OCI-M2 (cell line): ENCODE measurements around the gene PELO.
A peak's percentile ranks its signal among the peaks of the same experiment; 100 is the strongest.

Experiments
- DNase-seq: peaks from one replicate; lab custom pipeline; 2025; ENCODE audit not compliant: unreplicated experiment; lab: John Stamatoyannopoulos, UW

Gene PELO

DNA sequence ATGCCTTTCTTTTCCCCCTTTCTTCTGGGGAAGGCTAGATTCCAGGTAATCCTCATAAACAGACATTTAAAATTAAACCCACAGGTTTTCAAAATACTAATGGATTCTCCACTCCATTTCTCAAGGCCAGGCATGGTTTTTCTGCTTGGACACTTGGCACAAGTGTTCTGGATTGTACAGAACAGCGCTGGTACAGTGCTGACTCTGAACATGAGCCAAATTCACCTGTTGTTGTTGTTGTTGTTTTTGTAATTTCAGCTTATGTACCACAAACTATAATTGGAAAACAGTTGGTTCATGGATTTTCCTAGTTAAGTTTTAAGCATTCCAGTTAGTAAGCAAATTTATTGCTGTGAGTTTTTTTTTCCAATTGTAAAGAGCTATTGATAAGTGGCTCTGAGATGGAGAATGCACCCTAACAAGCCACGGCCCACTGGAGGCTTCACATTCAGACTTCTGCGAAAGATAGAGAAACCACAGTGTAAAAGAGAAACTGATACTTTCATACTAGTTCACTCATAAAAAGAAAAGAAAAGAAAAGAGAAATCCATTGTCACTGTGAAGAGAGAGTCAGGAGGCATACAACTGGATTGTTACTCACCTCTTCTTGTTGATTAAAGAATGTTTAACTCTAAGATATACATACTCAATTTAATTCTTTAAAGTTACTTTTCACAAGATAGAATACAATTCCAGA, 16.2 kb upstream of the PELO start:
- DNase-seq: no peak

DNA sequence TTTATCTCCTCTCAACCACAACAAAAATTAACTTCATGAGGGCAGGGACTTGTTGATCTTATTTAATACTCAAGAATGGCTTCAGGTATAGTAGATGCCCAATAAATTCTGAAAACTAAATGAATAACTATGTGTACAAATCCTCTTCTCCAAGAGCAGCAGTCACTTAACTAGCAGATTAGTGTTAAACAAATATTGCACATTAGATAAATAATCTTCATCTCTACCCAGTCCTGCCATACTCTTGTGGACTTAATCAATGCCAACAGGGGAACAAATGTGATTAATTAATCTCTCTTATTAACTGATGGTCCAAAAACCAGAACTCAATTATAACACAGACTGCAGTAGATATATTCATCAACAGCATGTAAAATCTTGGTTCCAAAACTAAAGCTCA, 15.0 kb upstream of the PELO start:
- DNase-seq: no peak

DNA sequence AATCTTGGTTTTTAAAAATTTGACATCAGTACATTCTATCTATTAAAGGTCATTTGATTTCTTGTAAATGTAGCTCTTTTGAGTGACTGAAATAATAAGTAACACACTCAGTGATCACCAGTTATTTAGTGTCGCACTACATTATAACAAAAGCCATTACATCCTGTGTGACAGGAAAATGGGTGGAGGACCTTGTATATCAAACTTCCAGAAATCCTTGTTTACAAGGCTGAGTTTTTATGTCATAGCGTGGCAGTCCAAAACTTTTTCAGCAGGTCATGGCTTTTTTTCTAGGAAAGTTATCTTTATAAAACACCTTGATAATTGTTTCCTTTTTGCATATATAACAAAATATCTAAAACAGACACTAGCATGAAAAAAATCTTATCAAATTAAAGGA, 14.4 kb upstream of the PELO start:
- DNase-seq: no peak

DNA sequence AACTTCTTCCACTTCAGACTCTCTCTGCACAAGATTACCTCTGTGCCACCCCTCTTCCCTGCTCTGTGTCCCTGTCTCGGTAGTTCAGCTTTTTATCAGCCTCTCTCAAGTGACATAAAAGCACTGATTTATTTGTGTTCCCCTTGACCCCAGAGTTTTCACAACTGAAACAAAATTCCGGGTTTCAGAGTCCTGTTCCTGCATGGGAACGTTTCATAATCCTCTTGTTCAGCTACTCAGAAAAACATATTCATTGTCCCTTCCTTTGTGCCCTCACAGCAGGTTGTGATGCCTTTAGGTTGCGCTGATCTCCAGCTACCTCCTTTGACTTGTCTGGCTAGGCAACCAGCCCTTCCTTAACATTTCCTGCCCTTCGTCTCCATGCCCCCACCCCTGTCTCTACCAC, 13.7 kb upstream of the PELO start:
- no peak for DNase-seq

DNA sequence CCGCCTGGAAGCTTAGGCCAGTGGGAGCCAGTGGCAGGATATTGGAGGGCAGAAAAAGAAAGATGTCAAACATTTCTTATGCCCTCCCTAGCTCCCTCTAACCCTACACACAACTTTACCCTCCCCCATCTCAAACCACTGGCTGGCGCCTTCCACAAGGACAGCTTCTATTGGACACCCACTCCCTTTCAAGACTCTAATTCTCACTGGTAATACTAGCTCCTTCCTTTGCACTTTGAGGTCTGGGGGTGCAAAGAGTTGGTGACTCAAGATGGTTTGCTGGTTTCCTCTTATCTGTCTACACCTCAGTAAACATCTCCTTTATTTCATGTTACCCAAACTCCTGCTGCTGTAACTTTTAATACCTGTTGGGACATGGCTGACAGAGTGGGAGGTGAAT, 11.6 kb upstream of the PELO start:
- DNase-seq: no peak

DNA sequence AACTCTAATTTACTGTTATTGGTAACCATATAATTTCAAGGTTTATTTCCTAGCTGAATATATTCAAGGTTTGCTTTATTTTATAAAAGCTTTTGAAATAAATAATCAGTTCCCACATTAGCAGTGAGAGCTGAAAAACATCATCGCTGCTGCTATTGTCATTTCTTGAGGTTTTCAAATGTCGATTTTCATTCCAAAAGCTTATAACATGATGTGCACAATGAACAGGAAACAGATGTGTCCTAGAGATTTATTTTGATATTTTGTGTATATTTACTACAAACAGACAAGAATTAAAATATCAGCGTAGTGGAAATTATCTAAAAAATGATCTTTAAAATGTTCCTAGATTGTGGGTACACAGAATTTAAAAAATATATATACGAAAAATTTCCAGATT, 10.5 kb upstream of the PELO start:
- no peak for DNase-seq

DNA sequence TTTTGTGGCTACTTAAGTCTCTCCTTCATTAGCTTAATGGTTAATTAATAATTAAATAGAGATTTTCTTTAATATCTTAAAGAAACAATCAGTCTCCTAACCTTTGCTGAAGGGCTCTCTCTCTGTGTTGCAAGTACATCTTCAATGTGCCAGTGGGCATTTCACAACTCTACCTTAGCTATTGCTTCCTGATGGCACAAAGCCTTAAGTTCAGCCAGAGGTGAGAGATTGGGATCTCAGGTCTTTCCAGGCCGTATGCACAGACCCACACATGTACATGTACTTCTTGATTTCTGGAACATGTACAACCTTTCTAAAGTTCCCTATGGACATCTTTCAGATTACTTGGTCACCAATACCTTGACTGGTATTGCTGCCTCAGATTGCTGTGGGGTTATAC, 8.9 kb upstream of the PELO start:
- DNase-seq: no peak

DNA sequence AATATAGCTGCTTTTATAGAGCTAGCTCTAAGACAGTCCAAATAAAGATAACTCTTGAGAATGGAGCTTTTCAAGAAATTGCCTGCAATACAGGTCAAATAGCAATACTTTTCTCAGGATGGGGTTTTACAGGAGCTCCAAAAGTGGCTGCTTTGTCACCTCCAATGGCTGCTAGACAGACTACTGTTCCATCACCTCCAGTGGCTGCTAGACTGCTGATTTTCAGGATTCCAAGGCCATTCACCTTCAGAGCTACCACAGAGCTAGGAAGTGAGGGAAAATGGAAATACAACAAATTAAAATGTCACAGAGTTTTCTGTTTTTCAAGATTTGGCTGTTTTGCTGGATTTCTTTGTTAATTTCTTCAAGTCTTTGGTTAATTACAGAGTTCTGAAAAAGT, 8.5 kb upstream of the PELO start:
- DNase-seq: no peak

DNA sequence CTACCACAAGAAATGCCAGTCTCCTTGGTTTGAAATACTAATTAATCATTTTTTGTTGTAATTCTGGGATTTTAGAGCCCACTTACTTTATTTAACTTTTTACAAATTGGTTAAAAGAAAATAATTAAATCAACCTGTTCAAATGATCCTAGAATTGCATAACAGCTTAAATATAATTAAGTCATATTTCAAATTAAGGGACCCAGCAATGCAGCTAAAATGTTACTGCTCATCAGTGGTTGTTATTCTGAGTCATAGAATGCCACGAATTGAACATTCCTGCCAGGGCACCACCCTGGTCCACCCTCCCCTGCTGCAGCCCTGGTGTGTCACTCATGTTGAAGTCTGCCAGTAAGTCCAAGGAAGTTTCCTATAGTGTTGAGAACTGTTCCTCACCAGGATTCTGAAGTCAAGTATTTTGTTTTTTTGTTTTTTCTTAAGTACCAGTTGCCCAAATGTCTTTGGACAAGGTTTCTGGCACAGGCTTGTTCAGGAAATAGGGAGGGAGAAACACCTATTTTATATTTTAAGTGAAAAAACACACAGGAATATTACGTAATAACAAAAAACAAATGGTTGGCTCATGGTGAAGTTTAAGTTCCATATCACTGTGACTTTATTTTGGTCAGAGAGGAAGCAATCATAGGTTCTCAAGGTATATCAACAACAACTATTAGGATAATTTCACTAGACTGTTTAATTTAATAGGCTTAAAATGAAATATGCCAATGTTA, 4.3 kb upstream of the PELO start:
- DNase-seq: no peak

DNA sequence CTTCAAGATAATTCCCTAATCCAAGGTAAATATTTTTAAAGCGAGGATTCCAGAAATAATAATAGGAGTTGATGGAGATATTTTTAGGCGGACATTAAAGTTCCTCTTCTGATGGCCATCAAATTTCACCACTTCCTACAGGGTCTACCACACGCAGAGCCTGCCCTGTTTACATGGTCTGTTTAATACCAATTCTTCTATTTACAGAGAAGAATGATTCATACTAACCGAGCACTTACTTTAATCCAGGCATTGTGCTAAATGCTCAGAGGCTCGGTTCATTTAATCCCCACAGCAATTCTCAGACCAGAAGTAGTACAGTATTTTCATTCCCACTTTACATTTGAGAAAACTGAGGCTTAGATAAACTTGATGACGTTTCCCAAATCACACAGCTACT, 3.0 kb upstream of the PELO start:
- no peak for DNase-seq

DNA sequence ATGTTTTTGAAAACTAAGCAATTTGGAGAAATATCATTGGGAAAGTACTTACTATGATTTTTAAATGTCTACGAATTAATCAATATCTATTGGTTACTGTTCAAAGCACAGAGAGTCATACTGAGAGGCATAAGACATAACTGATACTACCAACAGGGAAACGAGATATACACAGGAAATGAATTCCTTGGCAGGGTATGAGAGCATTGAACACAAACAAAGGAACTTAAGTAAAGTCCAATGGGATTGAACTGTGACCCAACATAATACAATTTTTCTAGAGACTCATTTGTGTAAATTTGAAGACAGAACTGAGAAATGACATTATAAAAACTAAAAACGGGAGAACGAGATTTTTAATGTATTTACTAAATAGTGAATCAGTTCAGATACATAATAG, 1.3 kb upstream of the PELO start:
- DNase-seq: no peak

DNA sequence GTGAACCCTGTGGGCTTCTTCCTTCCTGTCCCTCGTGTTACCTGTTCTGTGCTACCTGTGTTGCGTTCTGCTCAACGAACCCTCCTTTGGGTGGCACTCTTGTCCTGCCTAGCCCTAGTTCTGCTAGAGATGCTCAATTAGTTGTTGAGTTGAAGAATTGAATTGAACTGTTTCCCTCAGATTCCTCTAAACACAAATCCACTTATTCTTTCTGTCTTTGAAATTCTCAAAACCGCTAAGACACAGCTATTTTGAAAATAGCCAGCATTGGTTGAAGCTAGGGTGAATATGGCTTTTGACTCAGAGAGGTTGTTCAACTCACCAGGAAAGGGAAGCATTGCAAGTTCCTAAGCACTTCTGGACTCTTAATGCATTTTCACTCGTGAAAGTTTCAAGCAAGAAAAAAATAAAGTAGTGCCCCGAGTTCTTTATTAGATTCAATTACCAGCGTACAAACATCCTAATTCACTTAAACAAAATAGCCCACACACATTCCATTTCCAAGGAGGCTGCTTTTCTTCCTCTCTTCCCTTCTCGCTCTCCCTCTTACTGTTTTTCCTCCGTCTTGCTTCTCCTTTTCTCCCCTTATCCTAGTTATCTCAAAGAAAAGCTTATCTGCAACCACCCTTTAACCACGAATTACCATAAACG, 642 bp upstream of the PELO start:
- no peak for DNase-seq

DNA sequence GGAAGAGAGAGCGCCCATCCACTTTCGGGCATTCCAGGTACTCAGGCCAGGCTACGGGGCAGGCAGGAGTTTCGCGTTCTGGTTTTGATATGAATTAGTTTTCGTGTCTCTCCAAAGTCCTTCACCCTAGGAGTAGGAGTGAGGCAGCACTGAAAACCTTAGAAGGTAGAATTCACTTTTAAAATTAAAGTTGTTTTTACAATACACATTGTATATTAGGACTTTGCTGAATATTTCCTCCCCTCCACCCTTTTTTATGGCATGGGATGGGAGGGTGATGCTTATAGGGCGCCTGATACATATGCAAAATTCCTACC, 747 bp downstream of the PELO start:
- no peak for DNase-seq

DNA sequence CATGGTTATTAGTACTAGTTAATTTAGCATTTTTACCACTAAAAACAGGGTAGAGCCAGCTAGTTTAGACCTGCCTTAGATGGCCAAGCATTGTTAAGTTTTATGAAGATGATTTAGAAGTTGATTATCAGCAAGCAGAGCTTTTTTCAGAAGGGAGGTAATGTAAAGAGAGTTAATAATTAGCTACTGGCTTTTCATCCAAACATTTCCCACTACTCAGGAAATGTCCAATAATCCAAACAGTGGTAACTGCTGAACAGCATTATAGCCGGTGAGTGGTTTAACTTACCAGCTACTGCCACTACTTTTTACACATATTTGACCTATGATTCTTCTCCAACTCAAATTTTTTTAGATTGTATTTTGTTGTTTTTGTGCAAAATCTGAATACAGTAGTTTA, 1.7 kb downstream of the PELO start:
- no peak for DNase-seq

DNA sequence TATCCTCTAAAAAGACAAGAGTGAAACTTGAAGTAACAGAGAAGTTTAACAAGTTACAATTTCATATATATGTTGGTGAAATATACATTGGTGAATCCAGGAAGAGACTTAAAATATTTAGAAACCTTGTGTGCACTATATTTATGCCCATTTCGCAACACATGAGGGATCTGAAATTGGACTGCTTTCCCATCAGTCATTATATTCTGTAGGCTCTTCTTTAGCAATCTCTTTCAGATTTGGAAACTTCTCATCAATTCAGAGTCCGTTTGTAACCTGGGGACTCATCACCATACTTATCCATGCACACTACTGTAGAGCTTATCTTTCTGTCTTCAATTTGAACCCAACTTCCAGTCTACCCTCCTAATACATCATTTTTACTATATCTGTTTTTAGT, 2.1 kb downstream of the PELO start:
- no peak for DNase-seq

DNA sequence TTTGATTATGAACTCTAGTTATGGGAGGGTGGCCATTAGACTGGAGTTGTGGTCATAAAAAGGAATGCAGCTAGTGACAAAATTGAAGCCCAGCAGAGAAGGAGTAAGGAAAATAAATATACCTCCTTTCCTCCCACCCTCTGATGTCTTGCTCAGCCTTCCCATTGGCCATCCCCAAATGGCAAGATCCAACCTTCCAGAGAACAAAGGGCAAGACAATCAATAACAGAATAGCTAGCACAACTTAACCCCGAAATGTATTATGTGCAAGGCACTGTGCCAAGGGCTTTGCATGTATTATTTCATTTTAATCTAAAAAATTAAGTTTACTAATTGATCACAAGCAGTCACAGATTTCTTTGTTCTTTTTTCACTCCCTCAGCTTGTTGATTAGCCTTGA, 3.6 kb downstream of the PELO start:
- DNase-seq: no peak

DNA sequence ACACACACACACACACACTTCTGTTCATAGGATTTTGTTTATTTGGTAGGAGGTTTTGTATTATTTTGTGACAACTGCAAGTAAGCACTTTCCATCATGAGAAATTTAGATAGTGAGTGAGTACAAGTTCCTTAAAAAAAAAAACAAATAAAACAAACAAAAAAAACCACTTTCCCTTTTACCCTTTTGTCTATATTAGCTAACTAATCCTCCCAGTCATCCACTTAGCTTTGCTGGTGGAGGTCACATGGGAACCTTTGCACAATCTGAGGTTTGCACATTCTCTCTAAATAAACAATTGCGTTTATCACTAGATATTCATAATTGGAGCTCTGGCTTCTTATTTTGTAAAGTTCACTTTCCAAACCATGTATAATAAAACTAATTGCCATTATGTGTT, 6.8 kb downstream of the PELO start:
- no peak for DNase-seq

DNA sequence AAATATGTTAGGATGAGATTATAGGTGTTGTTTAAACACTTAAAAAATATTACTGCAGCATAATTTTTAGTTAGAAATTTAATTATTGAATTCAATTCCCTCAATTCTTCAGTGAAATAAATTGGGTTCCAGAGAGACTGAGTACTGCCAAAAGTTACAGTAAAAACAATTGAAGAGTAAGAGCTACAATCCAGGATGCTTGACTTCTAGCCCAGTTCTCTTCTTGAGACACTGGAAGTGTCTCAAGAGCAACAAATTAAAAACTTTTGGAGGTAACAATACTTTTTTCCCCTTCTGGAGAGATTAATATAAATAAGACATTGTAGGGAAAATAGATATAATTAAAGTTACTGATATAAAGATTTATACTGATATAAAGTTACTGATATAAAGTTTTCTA, 8.3 kb downstream of the PELO start:
- no peak for DNase-seq

DNA sequence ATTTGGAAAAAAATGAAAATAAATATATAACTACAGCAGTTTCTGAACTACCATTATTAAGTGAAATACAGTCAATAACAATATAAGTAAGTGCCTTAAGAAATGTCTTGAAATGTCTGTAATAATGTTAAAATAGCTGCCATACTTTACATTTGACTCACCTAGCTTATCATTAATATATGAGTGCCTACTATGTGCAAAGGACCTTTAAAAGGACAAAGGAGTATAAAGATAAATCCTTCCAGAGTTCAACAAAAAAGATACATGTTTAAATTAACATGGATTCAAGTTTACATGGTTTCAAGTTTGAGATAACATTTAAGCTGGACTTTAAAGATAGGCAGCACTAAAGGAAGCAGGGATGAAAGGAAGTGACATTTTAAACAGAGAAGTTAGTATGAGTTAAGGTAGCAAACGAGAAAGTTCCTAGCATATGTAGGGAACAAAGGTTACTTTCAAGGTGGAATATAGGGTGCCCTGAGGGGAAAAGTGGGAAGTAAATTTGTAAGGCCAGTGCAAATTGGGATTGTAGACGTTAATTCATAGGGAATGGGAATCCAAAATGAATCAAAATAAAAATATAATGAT, 8.9 kb downstream of the PELO start:
- no peak for DNase-seq

DNA sequence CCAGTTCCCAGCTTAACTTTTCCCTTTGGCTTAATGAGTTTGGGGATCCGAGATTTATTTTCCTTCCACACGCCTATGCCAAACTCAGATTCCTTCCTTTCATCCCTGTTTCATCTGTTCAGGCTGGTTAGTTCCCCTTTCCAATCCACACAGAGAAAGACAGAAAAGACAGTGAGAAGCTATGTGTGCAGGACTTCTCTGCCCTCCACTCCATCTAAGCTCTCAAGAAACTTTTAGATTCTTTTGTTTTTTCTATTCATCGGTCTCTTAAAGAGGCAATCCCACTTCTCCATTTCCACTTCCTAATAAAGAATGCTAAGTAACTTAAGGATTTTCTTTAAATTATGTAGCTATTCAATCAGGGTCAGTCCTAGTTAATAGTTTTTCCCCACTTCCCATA, 11.2 kb downstream of the PELO start:
- DNase-seq: no peak

DNA sequence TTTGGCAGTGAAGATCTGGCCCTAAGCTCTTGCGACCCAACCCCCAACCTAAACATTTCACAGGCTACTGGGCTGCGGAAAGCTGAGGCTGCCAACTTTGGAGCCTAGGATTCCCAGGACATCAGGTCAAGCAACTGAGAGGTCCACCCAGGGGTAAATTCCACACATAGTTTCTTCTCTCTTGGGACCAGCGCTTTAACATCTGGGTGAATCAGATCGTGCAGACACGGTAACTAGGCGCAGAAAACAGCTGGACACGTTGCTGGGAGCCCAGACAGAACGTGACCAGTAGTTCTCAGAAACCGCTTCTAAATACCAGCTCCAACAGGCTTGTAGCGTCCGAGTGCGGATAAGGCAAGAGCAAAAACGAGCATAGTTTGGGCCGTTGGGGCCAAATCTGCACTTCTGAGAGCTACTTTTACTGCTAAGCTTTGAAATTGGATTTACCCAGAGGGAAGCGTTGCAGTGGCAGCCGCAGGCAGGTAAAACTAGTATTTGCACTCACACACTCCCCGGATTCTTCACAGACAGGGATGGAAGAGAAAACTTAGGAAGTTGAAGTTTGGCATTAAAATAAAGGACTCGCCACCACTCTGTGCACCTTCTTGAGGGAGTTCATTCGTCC, 11.8 kb downstream of the PELO start:
- no peak for DNase-seq

DNA sequence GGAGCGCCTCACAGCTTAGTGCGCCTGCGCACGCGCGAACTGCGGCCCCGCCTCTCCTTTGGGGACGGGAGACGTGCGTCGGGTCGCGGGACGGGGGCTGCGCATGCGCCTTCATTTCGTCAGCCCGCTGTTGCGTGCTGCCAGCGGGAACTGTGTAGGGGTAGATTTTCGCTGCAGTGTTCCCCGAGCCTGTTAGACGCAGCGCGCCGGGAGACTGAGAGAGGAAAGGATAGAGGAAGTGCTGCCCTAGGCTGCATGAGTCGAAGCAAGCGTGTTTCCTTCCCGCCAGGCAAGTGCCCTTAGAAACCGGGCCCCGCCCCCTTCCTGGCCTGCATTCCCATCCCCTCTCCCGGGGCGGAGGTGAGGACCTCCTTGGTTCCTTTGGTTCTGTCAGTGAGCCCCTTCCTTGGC, 12.3 kb downstream of the PELO start:
- peak; percentile 66 for DNase-seq
